Endothelial cell of umbilical vein (primary cell): ENCODE results near the gene COL23A1. TPM values are rescaled to one million over a fixed set of nuclear protein-coding genes. Genes with fewer than 3 reads are reported as not detected.

Source experiments
- BruUV-seq: library from RNA; stranded (reverse); fragments of 400-500 nt; replicated peaks from 2 replicates; lab custom pipeline; 2021; lab: Mats Ljungman, UMichigan
- CTCF ChIA-PET: fragments of 300-600, 350-600 bp; sonication (Branson Sonifier 250); formaldehyde crosslinking; loops from one replicate; lab custom pipeline; 2021; ENCODE audit warnings: antibody characterized with exemption, inconsistent platforms; lab: Charles Lee
- POLR2A ChIA-PET: fragments of 300-600, 350-600 bp; sonication (Branson Sonifier 250); formaldehyde crosslinking; loops from one replicate; lab custom pipeline; 2021; ENCODE audit warnings: antibody characterized with exemption, inconsistent platforms; lab: Charles Lee
- DNase-seq: peaks from one replicate; pipeline ENCODE4 v3.0.0-alpha.2; 2011; ENCODE audit warnings: low read depth, low spot score
- FAIRE-seq: peaks from 2 replicates; lab custom pipeline; 2011; peaks lifted over from hg19 to GRCh38; lab: Jason Lieb, UNC
- H2AFZ ChIP-seq: 2 replicates; pipeline ENCODE4 v1.6.0; 2012; ENCODE audit warnings: low read depth, low read length, control low read depth, inconsistent platforms
- H3K27ac ChIP-seq: 2 replicates; pipeline ENCODE4 v1.5.1; 2011; ENCODE audit warnings: low read depth, mild to moderate bottlenecking, control low read depth, low read length, moderate library complexity; ENCODE audit not compliant: insufficient read depth
- H3K27me3 ChIP-seq, 2 experiments: 2 replicates each; pipeline versions ENCODE4 v1.6.0 to v1.6.1; 2011; ENCODE audit warnings: low read length in 2 of 2, mixed read lengths in 1 of 2; ENCODE audit not compliant: control insufficient read depth in 2 of 2, insufficient read depth in 2 of 2
- H3K36me3 ChIP-seq, 2 experiments: 2 replicates in 1 of 2; 3 replicates in 1 of 2; pipeline ENCODE4 v1.5.1; 2011; ENCODE audit warnings: low read length in 2 of 2, mild to moderate bottlenecking in 1 of 2, moderate library complexity in 1 of 2; ENCODE audit not compliant: control insufficient read depth in 2 of 2, insufficient read depth in 2 of 2; ENCODE audit errors: extremely low read depth in 1 of 2
- H3K4me1 ChIP-seq: 3 replicates; pipeline ENCODE4 v1.5.1; 2011; ENCODE audit warnings: mild to moderate bottlenecking, low read length; ENCODE audit not compliant: control insufficient read depth, insufficient read depth; ENCODE audit errors: extremely low read depth
- H3K4me2 ChIP-seq: 2 replicates; pipeline ENCODE4 v1.6.1; 2011; ENCODE audit warnings: low read length, control low read depth, mixed read lengths; ENCODE audit not compliant: insufficient read depth
- H3K4me3 ChIP-seq, 3 experiments: fragments of 200-600 bp in 1 of 3; sonication (generic), shearing (Covaris generic) in 1 of 3; replicated peaks in 1 of 3; 2 replicates each; pipeline ENCODE4 v1.5.1; 2011 to 2016; ENCODE audit warnings: control low read depth in 3 of 3, low read length in 3 of 3, mild to moderate bottlenecking in 2 of 3, inconsistent platforms in 1 of 3, low read depth in 1 of 3, moderate library complexity in 1 of 3; ENCODE audit not compliant: insufficient read depth in 1 of 3
- H3K79me2 ChIP-seq: 2 replicates; pipeline ENCODE4 v1.6.0; 2012; ENCODE audit warnings: low read length, inconsistent platforms; ENCODE audit not compliant: control insufficient read depth, insufficient read depth
- H3K9ac ChIP-seq: replicated peaks from 2 replicates; pipeline ENCODE3; 2011; ENCODE audit warnings: low read length, control low read depth; ENCODE audit not compliant: insufficient read depth; ENCODE audit errors: extremely low read depth
- H3K9me1 ChIP-seq: replicated peaks from 3 replicates; pipeline ENCODE4 v1.6.0; 2011; ENCODE audit warnings: mild to moderate bottlenecking, low read length; ENCODE audit not compliant: control insufficient read depth, insufficient read depth; ENCODE audit errors: extremely low read depth
- H3K9me3 ChIP-seq: replicated peaks from 2 replicates; pipeline ENCODE4 v1.5.1; 2012; ENCODE audit warnings: low read length, inconsistent platforms; ENCODE audit not compliant: control insufficient read depth, insufficient read depth
- H4K20me1 ChIP-seq: replicated peaks from 2 replicates; pipeline ENCODE3; 2011; ENCODE audit warnings: mild to moderate bottlenecking, low read length; ENCODE audit not compliant: control insufficient read depth, insufficient read depth; ENCODE audit errors: extremely low read depth
- EZH2 ChIP-seq: IDR thresholded peaks from 2 replicates; pipeline ENCODE4 v1.6.1; 2012; ENCODE audit warnings: borderline replicate concordance, low read depth, mild to moderate bottlenecking, moderate library complexity, low read length, inconsistent platforms; ENCODE audit not compliant: severe bottlenecking
- FOS ChIP-seq: IDR thresholded peaks from 2 replicates; pipeline ENCODE4 v1.6.1; 2011; ENCODE audit warnings: mild to moderate bottlenecking, low read length, moderate library complexity, borderline replicate concordance; ENCODE audit not compliant: insufficient read depth
- GATA2 ChIP-seq: IDR thresholded peaks from 2 replicates; pipeline ENCODE4 v1.7.0; 2011; ENCODE audit warnings: low read depth, mild to moderate bottlenecking, moderate library complexity, mixed read lengths, low read length; ENCODE audit not compliant: insufficient read length, insufficient read depth
- JUN ChIP-seq: IDR thresholded peaks from 2 replicates; pipeline ENCODE4 v1.6.1; 2011; ENCODE audit warnings: borderline replicate concordance, low read depth; ENCODE audit not compliant: insufficient read length, insufficient read depth
- MAX ChIP-seq: IDR thresholded peaks from 2 replicates; pipeline ENCODE4 v1.6.1; 2011; ENCODE audit not compliant: insufficient read depth, insufficient read length
- MYC ChIP-seq: IDR thresholded peaks from one replicate; pipeline ENCODE4 v1.6.1; 2011; ENCODE audit warnings: mild to moderate bottlenecking, low read depth, low read length
- POLR2A ChIP-seq: IDR thresholded peaks from 2 replicates; pipeline ENCODE4 v1.6.1; 2012; ENCODE audit warnings: low read depth, mild to moderate bottlenecking, control low read depth, low read length
- POLR2AphosphoS5 ChIP-seq: IDR thresholded peaks from 2 replicates; pipeline ENCODE4 v1.6.1; 2012; ENCODE audit warnings: low read depth, mild to moderate bottlenecking, control low read depth, low read length, moderate library complexity; ENCODE audit not compliant: insufficient read depth
- dilution Hi-C: fragments of 300-500 bp; cut with MboI; formaldehyde crosslinking; loops from one replicate; pipeline ENCODE4 v1.15.0; 2019; ENCODE audit warnings: low sequenced_read_pairs; ENCODE audit not compliant: extremely low pct_ligation_motif_present
- intact Hi-C: fragments of 100-400 bp; cut with micrococcal nuclease; formaldehyde crosslinking; loops from one replicate; pipeline ENCODE4 v1.10.0; 2022
- polyA plus RNA-seq, 4 experiments: library from polyadenylated mRNA; depleted of rRNA in 3 of 4; stranded (reverse) in 3 of 4; unstranded in 1 of 4; fragments of >200 nt; gene quantifications; 2 replicates each; pipeline versions ENCODE4 v1.2.1 to v1.2.3, GENCODE V29; 2011 to 2012; ENCODE audit warnings: missing spikeins in 1 of 4
- total RNA-seq: library from RNA; stranded (reverse); gene quantifications from 2 replicates; pipeline ENCODE4 v1.2.3, GENCODE V29; 2021
- TF ChIP-seq, protein P1 (sequence below), 2 donors: IDR thresholded peaks; 1 replicate in 1 of 2; 2 replicates in 1 of 2; pipeline ENCODE4 v1.5.1; 2011; ENCODE audit warnings: low read length in 2 of 2, mild to moderate bottlenecking in 2 of 2, moderate library complexity in 2 of 2, control low read depth in 1 of 2, inconsistent platforms in 1 of 2, low read depth in 1 of 2; ENCODE audit not compliant: insufficient read depth in 1 of 2; ENCODE audit errors: extremely low read depth in 1 of 2

COL23A1 gene
- total and polyA plus RNA-seq, 2 donors (not counting 3 experiments of a cell fraction or from before 2014, with no cell fraction given), result not detected

GRCh38 chr5:178630475-178630930 lies 40.3 kb upstream of the COL23A1 start:
- no peak overlapping the region for H3K27ac ChIP-seq
- dilution Hi-C loops, result no loop called here
- H3K9ac ChIP-seq, result no peak overlapping the region
- no peak overlapping the region for H3K4me2 ChIP-seq
- H3K79me2 ChIP-seq, result peaks cover 9% of the 10 kb centered on the region
- FAIRE-seq (no peak), DNase-seq (no peak)
- ChIA-PET CTCF (interaction anchor here (0.8 kb wide), 2 partner anchors 10 to 396 kb away, joined by 3 read pairs; no protein-coding TSS in a partner anchor), POLR2A (no interaction called here)
- no peaks in the 10 kb centered on the region for H3K9me3 ChIP-seq
- no peaks in the 10 kb centered on the region for H3K4me1 ChIP-seq
- no peaks in the 10 kb centered on the region for H3K27me3 ChIP-seq
- H4K20me1 ChIP-seq, result no peaks in the 10 kb centered on the region
- H3K9me1 ChIP-seq, result no peaks in the 10 kb centered on the region
- no peak for TF ChIP-seq EZH2
- no peak for TF ChIP-seq MYC
- TF ChIP-seq POLR2AphosphoS5, result no peak
- no peak for TF ChIP-seq POLR2A
- TF ChIP-seq, protein P1, sequence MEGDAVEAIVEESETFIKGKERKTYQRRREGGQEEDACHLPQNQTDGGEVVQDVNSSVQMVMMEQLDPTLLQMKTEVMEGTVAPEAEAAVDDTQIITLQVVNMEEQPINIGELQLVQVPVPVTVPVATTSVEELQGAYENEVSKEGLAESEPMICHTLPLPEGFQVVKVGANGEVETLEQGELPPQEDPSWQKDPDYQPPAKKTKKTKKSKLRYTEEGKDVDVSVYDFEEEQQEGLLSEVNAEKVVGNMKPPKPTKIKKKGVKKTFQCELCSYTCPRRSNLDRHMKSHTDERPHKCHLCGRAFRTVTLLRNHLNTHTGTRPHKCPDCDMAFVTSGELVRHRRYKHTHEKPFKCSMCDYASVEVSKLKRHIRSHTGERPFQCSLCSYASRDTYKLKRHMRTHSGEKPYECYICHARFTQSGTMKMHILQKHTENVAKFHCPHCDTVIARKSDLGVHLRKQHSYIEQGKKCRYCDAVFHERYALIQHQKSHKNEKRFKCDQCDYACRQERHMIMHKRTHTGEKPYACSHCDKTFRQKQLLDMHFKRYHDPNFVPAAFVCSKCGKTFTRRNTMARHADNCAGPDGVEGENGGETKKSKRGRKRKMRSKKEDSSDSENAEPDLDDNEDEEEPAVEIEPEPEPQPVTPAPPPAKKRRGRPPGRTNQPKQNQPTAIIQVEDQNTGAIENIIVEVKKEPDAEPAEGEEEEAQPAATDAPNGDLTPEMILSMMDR (IDR thresholded peaks at IDR 0.05; ENCODE audit: extremely low read depth in 1 of 2, insufficient read depth in 1 of 2, low read depth in 1 of 2, low read length in 2 of 2), result no peak
- TF ChIP-seq GATA2, result no peak
- no peak for TF ChIP-seq FOS
- TF ChIP-seq JUN, result no peak
- TF ChIP-seq MAX, result no peak
- intact Hi-C loops, result no loop called here
- no TSS peak for BruUV-seq
- H3K36me3 ChIP-seq, result no peaks in the 10 kb centered on the region
- H3K4me3 ChIP-seq, result no peak overlapping the region
- no peak overlapping the region for H2AFZ ChIP-seq
